HG03196 (cell line): ENCODE results near the gene ZBTB20.

ENCODE experiments used
- ATAC-seq: cut with Tn5 transposase; IDR thresholded peaks from one replicate; pipeline ENCODE4 v1.9.1; 2021; ENCODE audit not compliant: unreplicated experiment

ZBTB20 gene

DNA sequence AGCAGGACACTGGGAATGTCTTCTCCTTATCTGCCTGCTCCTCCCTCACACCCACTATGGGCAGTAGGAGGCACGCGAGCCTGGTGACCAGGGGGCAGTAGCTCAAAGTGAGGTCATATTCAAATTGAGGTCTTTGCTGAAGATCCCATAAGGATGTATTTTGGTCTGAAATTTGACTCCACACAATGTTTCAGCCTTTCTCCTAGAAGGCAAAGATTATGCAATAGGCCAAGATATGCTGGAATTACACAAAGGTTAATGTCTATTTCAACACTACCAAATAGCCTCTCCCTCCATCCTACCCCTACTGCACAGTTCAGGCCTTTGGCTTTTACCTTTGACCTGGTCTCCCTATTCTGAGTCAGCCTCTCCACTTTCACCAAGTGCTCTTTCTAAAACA, 650.2 kb downstream of the ZBTB20 start:
- ATAC-seq = no peak

DNA sequence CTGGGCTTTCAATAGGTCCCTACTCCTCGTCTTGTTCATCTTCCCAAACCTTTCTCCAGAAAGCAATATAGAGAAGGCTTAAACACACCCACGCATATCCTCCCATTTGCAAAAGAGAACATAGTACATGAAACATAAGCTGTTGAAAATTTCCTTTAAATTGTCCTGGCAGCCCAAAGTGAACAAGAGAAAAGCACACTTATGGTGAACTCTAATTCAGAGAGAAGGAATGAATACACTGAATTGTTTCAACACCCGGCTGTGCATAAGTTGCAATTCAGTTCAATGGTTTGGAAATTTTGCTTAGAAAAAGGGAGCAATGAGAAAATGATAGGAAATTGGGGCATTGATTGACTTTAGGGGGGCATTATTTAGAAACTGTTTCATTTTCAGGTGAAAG, 650.6 kb downstream of the ZBTB20 start:
- no peak for ATAC-seq

DNA sequence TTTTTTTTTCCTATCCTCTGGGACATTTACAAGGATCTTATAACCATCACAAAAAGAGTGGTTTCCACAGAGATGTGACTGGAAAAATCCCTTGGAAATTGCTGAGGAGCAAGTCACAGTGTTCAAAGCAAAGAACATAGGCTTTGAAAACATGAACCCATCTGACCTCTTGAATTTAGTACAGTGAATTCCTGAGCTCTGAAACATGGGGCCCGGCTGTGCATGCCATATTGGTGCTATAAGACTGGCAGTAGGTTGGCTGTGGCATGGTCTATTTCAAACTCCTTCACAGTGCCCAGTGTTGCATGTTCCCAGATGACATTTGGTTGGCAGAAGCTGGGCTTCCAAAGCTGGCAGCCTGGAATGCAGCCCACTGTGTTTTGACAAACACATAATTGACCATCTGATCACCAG, 651.1 kb downstream of the ZBTB20 start:
- ATAC-seq = no peak

DNA sequence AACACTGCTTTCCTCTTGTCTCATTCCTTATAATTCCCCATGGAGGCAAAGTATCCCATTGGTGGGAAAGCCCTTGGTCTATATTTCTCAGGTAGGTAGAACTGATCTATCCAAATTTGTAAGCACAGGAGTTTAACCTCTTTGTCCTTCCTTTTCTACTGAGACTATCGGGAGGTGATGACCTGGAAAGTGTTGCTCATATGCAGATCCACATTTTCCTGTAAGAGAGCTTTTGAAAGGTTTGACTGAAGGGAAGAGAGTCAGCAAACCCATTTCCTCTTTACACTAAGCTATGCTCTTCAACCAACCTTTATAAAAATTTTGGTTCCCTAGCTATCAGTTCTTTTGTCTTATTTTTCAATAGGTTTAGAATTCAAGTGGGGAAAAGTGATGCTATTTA, 652.6 kb downstream of the ZBTB20 start:
- ATAC-seq = no peak

DNA sequence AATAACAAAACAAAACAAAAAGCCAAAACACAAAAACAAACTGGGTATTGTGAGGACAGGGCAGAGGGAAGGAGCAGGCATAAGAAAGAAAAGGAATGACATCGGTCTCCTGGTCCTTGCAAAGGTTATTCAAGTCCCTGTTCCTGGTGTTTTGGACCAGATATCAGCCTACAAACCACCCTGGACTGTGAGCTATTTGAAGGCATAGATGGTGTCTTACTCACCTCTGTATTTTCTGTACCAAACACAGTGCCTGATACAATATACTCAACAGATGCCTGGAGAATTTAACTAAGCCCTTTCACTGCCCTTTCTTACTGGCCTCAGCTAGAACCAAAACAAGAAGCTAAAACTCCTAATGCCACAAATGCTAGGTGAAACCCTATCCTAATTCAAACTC, 656.3 kb downstream of the ZBTB20 start:
- ATAC-seq = no peak

DNA sequence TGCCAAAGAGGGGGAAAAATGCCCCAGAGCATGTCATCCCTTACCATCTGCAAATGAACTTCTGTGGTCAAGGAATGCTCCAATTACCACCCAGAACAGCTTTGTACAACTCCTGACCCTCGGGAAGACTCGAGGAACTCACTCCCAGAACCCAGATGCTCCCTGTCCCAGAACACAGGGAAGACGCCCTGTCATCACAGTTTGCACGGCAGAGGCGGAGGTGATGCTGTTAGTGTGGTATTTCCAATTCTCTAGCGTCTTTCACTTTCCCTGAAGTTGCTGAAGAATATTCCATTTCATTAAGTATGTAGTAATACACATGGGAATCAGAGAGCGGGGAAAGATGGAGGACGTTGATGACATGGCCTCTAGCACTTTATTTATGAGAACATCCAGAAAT, 659.6 kb downstream of the ZBTB20 start:
- no peak for ATAC-seq

DNA sequence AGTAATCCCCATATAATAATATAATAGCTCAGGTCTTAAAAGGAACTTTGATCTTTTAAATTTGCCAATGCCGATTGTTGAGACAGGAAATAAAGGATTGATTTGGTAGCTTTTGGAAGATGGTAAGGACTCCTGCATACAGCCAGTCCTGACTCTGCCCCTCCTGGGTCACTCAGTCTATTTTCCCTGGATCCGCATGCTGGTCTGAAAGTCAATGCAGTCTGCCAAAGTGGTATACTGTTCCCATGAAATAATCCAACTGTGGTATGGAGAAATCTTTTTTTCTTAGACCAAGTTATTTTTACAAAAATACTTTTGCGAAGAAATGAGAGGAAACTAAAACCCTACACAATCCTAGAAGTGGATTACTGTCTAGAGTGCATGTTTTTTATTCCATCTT, 662.2 kb downstream of the ZBTB20 start:
- no peak for ATAC-seq

DNA sequence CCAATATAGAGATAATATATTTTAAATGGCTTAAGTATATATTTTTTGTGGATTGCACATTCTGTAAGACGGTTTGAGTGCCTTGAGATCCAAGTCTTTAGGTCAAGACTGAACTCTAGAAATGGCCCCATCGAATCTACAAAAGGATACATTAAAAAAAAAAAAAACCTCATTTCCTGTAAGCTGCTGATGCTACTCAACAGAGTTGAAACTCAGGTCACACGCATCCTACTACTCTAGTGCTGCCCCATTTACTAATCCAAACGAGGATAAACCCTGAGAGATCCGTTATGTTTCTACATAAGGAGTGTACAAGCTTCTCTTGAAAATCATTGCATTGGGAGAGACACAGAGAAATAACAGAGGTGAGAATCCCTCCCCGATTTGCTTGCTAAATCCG, 666.0 kb downstream of the ZBTB20 start:
- no peak for ATAC-seq

DNA sequence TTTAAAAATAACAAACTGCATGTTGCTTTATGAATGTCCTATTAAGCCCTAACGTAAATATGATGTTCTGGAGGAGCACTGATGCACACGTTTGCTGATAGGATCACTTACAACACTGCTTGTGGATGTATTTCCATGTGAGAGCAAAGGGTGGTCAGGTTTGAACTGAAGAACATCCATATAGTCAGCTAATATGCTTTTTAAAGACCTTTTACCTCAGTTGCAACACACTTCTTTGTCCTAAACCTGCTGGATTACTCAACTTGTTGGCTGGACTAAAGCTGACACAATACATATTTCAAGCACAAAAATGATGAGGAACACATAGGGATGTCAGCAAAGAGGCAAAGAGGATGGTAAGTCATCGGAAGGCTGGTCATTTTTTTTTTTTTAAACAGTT, 666.6 kb downstream of the ZBTB20 start:
- no peak for ATAC-seq

DNA sequence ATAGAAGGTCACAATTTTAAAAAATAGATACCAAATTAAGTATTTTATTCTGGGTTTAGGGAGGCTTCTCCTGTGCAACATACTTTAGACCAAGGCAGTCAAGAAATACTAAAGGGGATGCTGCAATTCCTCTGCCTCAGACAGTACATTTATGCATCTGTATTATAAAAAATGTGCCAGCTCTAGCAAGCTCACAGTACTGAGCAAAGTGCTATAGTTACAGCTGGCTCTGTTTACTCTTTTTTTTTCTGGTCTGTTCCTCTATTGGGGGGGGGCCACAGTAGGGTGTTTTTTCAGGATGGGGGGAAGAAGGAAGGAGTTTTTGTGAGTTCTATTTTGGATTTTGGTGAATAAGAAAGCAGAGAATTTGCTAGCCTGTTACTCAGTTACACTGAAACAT, 668.3 kb downstream of the ZBTB20 start:
- no peak for ATAC-seq

DNA sequence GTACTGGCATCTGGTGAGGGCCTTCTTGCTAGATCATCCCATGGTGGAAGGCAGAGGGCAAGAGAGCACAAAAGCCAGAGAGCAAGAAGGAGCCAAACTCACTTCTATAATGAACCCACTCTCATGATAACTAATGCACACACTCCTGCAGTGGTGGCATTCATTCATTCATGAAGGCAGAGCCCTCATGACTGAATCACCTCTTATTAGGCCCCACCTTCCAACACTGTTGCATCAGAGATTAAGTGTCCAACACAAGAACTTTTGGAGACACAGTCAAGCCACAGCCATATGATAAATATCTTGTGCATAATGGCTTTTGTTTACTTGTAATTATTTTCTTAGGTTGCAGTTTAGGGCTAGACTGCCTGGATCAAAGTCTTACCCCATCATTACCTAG, 670.6 kb downstream of the ZBTB20 start:
- no peak for ATAC-seq

DNA sequence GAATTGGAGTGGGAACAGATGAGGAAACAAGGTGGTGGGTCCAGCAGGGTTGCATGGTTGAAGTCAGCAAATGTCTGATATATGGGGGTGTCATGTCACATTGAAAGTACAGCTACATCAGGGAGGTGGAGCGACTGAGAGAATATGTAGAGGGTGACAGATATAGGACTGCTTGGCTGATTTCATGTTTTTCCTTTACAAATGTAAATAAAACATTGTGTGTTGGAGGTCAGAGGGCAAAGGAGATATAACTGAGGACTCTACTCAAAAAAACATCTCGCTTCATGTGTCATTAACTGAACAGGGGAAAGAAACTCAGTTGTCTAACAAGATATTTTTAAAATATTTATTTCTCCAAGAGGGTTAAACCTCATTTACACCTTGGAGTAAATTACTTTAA, 675.6 kb downstream of the ZBTB20 start:
- no peak for ATAC-seq

DNA sequence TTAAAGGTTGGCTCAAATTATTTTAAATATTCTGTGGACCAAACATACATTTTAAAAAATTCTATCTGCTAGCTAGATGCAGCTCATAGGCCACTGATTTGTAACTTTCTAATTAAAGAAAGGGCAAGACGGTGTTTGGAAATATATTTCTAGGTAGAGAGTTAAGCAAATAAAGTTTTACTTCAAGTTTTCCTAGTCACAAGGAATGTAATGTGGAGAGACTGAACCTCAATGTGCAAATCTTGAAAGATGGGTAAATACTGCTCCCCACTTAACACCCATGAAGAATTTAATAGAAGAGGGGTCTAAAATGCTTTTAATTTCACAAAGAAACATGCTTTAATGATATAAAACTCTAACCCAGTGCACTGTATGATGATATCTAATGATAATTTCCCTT, 678.0 kb downstream of the ZBTB20 start:
- ATAC-seq = no peak

DNA sequence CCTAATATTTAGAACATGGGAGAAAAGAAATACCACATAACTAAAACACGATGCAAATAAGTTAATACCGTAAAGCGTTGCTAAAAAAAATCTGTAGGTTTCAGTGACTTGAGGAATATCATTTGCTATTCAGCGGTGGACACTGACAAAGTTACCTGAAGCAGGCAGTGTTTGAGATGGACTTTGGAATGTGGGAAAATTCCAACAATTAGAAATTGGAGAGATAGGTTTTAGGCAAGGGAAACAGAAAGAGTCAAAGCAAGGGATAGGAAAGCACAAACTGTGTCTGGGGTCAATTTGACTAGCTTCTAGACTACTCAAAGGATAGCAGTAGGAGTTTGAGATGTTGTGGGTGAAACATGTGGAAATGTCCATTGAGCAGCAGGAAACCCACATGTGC, 680.3 kb downstream of the ZBTB20 start:
- ATAC-seq = no peak

DNA sequence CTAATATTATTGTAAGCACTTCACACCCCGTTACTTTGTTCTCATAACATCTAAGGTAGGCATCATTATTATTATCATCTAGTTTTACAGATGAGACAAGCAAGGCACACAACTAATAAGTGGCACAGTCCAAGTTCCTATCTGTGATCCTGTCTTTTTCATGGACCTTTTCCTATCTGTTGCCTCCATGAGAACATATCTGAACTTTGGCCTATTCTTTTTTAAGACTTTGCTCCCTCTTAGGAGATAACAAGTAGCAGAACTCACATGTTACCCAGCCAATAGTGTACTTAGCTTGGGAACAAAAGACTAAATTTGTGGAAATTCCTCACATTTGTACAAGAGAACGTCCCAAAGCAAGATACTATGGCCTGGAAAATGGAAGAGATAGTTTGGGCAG, 680.8 kb downstream of the ZBTB20 start:
- ATAC-seq = no peak

DNA sequence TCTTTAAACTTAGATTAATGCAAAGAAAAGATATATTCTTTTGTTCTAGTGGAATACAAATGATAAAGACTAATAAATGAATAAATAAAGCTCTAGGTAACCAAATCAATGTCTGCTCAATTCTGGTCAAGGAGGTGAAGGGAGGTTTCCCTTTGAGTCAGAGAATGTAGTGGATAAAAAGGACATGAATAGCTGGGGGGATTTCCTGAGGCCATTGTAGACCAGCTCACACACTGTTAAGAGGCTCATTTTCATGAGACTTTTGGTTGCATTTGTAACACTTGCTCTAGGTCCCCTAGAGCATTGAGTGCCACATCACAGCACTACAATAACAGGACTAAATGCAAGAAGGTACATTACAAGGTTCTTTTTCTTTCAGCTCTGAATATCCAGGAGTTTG, 682.5 kb downstream of the ZBTB20 start:
- peak; percentile 85 for ATAC-seq

DNA sequence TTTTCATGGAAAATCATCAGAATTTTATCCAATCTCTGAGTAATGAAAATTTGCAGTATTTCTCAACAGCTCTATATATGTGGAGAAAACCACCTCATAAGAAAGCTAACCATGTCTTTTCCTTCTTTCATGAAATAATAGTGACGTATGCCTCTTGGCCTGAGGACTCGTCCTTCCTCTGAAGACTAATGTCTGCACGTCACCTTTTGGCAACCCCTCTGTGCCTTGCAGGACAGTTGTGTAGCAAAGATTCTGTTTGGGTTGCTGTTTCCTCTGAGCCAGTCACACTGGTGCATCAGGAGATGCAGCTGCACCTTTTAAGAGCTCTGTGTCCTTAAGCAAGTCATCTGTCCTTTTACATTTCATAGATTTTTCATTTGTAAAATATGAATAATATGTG, 684.3 kb downstream of the ZBTB20 start:
- ATAC-seq = no peak

DNA sequence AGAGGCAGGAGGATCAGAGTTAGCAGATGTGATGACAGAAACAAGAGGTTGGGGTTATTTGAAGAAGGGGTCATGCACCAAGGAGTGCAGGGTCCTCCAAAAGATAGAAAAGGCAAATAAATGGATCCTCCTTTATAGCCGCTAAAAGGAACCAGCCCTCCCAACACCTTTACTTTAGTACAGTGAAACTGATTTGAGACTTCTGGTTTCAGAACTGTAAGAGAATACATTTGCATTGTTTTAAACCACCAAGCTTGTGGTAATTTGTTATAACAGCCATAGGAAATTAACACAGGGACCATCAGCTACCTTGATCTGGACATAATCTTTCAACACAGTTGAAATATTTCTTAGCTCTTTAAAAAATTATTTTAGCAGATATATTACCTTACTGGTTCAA, 686.6 kb downstream of the ZBTB20 start:
- peak; percentile 54 for ATAC-seq

DNA sequence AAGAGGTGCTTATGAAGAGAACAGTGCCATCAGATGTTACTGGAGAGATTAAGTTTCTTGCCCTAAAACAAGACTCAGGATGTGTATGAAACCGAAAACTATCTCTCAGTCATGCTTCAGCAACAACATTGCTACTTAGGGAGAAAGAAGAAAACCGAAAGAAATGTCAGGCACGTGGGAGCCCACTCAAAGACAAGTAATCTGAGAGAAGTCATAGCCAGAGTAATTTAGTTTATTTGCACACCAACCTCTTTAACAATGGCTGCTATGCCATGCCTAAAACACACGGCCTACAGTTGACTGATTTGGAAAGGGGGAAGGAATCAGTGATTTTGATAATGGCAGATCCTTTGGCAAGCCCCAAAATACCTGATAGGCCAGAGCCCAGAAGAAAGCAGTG, 690.3 kb downstream of the ZBTB20 start:
- peak; percentile 78 for ATAC-seq

DNA sequence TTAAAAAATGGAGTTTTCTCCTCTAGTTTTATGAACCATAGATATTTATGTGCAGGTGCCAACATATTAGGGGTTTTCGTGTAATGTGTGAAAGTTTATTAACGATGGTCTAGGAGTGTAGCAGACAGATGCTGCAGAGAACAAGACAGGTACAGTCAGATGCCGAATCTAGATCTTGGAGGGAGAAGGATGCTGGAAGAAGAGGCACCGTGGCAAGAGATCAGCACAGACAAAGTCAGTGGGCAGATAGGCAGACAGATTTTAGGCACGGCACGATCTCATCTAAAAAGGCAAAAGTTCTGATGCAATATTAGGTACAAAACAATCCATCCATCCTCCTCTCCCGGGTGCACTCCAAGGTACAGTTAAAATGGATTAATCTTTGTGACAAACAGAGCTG, 691.7 kb downstream of the ZBTB20 start:
- ATAC-seq = no peak

DNA sequence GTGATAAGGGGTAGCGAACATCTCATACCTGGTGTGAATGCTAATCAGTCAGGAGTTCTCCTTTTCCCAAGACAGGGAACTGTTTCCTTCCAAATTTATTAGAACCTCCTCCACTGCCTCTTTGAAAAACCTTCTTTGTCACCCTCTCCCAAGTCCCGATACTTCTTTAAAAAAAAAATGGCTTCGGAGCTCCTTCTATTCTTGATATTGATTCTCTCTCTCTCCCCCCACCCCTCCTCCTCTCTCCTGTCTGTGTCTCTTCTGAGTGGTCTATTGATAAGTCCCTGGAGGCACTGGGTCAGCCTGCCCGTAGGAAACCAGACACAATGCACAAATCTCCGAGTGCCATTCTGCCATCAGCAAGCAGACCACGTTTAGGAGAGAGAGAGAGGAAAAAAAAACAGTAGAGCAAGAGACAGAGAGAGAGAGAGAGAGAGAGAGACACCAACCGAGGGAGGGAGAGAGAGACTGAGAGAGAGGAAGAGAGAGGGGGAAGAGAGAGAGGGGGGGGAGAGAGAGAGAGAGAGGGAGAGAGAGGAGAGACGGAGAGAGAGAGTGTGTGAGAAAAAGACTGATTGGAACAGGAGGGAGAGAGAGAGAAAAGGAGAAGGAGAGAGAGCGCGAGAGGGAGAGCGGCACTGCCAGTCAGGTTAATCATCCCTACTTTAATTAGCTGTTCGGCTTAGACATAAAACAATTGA, 692.4 kb downstream of the ZBTB20 start:
- ATAC-seq = no peak

DNA sequence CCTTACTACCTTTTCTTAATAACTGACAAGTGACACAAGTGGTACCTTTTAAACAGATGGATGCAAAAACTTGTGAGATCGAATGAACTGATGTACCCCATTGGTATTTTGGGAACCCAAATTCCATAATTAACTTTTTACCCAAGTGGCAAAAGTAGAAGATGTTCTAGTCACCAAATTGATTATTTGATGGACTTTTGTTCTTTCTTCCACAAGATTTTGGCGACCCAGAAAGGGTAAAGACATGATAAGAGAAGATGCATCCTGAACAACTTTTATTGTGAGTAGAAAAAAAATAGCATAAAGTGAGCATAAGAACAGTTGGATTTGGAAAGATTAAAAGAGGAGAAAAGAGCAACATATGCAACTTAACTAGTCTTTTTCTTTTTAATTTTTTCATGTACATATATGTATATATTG, 693.7 kb downstream of the ZBTB20 start:
- no peak for ATAC-seq

DNA sequence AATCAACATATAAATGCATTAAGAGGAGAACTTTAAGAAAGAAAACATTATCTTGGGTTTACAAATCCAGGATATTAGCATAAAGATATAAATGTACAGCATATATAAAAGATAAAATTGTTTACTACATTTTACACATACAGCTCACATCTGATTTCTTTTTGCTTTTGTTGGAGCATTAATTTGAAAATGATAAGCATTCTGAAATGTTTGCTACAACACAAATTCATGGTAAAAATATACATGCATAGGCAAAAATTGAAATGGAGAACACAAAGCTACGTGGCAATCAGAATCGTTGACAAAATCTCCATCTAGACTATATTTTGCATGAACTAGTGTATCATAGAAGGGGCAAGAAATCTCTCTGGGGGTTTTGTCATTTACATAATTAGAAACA, 694.2 kb downstream of the ZBTB20 start:
- ATAC-seq = no peak

DNA sequence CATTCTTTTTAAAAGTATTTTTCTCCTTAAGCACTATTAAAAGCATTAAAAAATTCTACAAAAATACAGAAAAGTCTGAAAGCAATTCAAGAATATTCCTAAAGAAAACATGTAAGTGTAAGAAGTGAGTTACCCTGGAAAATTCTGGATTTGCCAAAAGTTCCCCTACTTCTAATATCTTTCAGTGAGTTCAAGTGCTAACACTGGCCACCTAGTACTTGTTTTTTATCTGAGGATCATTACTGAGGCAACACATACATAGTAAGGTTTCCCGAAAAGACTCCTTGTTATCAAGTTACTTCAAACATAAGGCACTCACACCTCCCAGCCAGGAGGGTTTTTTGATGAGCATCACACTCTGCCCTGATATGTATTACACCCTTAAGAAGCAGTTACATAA, 694.8 kb downstream of the ZBTB20 start:
- no peak for ATAC-seq
